CD4-positive, alpha-beta T cell treated with Interferon gamma for 1 hour (primary cell): ENCODE measurements around the gene UGT1A10.

Source experiments
- DNase-seq: peaks from one replicate; pipeline ENCODE4 v3.0.0-alpha.2; 2020

The UGT1A10 gene

GRCh38 chr2:233656443-233656842 is 20.2 kb downstream of the UGT1A10 start:
- DNase-seq = no peak

- no peak for DNase-seq
These were observed 22.4 kb downstream of the UGT1A10 start for GRCh38 chr2:233658610-233659009.

DNA sequence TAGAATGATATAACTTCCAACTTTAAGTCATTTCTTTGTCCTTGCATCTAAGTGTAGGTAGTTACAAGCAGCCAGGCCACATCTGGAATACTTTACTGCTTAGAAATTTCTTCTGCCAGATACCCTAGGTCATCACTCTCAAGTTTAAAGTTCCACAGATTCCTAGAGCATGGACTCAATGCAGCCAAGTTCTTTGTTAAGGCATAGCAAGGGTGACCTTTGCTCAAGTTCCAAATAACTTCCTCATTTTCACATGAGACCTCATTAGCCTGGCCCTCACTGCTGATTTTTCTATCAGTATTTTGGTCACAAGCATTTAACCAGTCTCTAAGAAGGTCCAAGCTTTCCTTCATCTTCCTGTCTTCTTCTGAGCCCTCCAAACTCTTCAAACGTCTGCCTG is 27.7 kb downstream of the UGT1A10 start:
- no peak for DNase-seq

DNA sequence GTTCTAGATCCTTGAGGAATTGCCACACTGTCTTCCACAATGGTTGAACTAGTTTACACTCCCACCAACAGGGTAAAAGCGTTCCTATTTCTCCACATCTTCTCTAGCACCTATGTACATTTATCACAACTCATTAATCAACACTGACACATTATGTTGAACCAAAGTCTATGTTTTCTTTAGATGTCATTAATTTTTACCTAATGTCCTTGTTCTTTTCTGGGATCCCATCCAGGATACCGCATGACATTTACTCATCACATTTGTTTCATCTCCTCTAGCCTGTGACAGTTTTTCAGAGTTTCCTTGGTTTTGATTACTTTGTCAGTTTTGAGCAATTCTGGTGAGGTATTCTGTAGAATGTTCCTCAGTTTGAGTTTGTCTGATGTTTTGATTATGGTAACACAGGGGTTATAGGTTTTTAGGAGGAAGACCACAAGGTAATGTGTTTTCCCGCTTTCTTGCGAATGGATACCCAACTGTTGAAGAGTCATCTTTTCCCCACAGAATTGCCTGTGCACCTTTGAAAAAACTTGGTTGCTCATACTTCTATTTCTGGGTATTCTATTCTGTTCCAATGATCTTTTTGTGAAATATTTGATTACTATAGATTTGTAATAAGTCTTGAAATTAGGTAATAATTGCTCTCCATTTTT is 32.5 kb downstream of the UGT1A10 start:
- no peak for DNase-seq

DNA sequence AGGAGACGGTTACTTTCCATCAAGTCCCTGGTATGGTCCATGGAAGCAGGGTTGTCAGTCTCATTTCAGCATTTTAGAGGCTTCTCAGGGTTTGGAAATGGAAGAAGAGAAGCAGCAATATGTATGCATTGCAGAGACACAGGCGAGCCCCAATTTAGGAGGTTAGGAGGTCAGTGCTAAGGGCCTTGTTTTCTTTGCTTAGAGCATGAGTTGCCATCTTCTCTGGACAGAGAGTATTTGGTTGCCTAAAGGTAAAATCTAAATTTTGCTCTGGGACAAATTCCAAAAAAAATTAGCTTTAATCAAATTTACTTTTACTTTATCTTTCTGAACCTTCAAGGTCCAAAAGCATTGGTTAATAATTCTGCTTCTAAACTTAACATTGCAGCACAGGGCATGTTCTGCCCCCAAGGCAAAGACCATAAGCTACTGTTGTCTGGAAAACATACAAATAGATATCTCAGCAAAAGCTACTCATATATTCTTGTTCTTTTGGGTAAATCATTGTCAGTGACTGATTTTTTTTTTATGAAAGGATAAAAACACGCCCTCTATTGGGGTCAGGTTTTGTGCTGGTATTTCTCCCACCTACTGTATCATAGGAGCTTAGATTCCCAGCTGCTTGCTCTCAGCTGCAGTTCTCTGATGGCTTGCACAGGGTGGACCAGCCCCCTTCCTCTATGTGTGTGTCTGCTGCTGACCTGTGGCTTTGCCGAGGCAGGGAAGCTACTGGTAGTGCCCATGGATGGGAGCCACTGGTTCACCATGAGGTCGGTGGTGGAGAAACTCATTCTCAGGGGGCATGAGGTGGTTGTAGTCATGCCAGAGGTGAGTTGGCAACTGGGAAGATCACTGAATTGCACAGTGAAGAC is 35.3 kb downstream of the UGT1A10 start, which contains the start of gene UGT1A9:
UGT1A9 (plus strand) TSS at position 609 of the 872 bp plus-strand sequence; CDS start at position 646, 37 bp downstream.
- DNase-seq = no peak

DNA sequence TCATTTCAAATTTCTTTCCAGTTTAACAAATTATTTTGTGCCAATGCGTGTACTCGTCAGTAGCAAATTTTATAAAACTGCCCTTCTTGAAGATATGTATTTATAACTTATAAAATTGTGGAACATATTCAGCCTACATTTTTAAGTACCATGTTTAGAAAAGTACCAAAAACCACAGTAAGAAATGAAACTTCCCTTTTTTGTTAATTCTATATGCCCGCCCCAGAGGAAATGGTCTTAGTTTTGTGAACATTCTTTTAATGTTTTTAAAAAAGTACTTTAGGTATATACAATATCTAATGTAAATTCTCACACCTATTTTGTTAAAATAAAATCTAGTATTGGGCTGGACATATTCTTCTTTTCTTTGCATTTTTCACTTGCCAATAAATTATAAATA is 36.6 kb downstream of the UGT1A10 start:
- DNase-seq = no peak

DNA sequence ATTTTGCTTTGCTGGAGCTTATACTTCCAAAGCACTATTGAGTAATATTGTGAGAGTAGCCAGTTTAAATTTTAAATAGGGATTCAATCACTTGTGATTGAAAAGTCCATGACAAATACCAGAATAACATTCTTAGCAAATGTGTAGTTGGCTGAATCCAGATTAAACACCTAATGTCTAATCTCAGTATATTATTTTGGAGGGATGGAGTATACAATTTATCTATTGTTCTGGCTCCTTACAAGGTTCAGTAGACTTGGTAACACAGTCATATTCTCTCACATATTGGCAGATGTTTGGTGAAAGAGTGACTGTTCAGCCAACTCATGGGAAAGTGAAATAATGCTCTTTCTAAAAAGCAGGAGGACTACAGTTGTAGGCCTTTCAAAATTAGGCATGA is 37.6 kb downstream of the UGT1A10 start:
- no peak for DNase-seq

GRCh38 chr2:233674314-233674713 is 38.1 kb downstream of the UGT1A10 start:
- DNase-seq = no peak

DNA sequence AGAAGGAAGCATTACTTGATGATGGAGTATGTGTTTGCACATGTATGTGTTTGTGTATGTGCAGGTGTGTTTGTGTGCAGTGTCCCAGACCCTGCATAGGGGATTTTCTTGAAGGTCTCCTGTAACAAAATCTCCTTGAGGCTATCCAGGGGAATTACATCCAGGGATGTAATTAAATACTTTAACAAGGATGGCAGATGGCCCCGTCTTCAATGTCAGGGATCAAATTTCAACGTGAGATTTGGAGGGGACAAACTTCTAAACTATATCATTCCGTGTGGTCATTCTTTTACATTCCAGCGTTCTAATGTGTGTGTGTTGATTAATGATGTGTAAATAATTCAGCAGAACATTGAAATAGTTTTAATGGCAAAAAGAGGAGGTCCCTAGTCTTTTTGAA is 38.7 kb downstream of the UGT1A10 start:
- DNase-seq = no peak

DNA sequence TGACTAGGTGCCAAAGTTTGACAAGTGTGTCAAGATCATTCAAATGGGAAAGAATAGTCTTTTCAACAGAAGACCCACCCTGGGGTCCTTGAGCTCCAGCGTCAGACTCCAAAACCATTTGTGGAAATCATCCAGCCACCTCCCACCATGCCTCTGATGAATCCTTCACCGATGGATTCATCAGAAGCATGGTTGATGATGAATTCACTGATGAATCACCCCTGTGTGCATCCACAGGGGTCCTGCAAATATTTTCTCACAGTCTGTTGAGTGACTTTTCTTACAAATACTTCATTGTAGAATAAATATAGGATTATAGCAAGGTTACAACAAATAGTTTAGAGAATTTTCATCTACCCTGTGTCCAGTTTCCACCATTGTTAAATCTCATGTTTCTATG is 39.8 kb downstream of the UGT1A10 start:
- no peak for DNase-seq

- DNase-seq = no peak
These were observed 42.9 kb downstream of the UGT1A10 start for GRCh38 chr2:233679196-233679595.

GRCh38 chr2:233680361-233681045 is 44.3 kb downstream of the UGT1A10 start:
- no peak for DNase-seq

DNA sequence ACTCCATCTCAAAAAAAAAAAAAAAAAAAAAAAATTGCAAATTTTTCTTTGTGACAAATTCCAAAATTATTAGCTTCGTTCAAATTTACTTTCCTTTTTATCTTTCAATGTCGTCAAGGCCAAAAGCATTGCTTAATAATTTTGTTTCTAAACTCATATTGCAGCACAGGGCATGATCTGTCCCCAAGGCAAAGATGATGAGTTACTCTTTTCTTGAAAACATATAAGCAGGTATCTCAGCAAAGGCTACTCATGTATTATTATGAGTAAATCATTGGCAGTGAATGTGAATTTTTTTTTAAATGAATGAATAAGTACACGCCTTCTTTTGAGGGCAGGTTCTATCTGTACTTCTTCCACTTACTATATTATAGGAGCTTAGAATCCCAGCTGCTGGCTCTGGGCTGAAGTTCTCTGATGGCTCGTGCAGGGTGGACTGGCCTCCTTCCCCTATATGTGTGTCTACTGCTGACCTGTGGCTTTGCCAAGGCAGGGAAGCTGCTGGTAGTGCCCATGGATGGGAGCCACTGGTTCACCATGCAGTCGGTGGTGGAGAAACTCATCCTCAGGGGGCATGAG is 45.4 kb downstream of the UGT1A10 start, which contains the start of gene UGT1A7:
UGT1A7 (plus strand) TSS at position 381 of the 579 bp plus-strand sequence; CDS start at position 418, 37 bp downstream.
- DNase-seq = no peak

GRCh38 chr2:233684640-233685039 is 48.4 kb downstream of the UGT1A10 start:
- no peak for DNase-seq

DNA sequence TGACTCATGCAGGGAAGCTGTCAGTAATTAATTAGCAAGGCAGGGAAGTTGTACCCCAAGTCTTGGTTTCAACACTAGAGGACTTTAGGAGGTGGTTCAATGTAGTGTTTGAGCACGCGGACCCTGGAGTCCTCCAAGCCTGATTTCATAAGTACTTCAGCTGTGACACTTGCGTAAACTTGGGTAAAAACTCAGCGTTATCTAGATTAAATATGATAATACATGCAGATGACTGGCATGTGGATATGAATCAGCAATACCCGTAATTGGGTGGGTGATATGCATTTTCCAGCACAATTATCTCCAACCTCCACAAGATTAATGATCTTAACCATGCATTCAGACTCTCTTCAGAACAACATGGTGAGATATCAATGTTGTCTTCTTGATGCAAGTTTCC is 50.7 kb downstream of the UGT1A10 start:
- no peak for DNase-seq

DNA sequence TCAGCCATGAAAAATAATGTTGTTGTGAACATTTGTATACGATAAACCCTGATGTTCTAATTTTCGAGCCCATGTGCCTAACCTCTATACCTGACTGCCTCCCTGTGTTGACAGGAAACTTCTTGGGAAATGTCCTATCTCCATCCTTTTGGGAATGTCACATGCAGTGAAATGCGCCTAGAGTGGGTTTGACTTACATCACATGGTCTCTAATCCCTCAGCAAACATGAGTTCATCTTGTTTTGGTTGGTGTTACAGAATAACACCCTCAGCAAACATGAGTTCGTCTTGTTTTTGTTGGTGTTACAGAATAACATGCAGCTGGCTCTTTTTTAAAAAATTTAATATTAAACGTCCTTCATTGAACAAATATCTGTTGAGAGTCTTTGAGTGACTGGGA is 52.1 kb downstream of the UGT1A10 start:
- DNase-seq = no peak

DNA sequence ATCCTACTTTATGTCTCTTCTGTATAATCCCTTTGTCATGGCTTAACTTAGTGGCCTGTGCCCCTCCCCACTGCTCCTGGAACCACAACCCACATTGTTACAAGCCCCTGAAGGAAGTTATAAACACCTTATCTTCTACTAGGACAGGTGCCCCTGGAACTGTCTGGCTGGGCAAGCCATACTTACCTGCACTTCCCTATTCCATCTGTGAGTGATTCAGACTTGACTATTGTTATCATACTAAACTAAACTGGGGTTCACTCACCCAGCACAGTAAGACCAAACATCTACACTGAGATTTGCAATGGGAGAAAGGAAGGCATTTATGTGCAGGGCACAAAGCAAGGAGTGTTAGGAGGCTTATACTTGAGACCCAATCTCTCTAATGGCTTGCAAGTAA is 52.8 kb downstream of the UGT1A10 start:
- no peak for DNase-seq

GRCh38 chr2:233689501-233689900 is 53.3 kb downstream of the UGT1A10 start:
- no peak for DNase-seq

GRCh38 chr2:233690444-233690843 is 54.2 kb downstream of the UGT1A10 start:
- no peak for DNase-seq

GRCh38 chr2:233691443-233692433 is 55.5 kb downstream of the UGT1A10 start:
- DNase-seq = no peak

DNA sequence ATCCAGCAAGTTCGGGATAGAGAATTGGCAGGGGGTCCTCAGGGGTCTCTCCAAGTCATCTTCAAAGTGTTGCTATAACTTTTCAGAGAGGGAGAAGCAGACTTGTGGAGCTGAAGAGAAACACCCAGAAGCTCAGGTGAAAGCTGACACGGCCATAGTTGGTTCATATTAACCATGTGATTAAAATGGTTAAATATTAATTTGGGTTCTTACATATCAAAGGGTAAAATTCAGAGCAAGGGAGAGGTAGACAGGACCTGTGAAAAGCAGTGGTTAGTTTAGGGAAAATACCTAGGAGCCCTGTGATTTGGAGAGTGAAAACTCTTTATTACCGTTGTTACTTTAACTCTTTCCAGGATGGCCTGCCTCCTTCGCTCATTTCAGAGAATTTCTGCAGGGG is 56.4 kb downstream of the UGT1A10 start, which contains the start of gene UGT1A6:
UGT1A6 (plus strand) TSS at position 243 of the 400 bp plus-strand sequence; CDS start at position 358, 115 bp downstream.
- no peak for DNase-seq

DNA sequence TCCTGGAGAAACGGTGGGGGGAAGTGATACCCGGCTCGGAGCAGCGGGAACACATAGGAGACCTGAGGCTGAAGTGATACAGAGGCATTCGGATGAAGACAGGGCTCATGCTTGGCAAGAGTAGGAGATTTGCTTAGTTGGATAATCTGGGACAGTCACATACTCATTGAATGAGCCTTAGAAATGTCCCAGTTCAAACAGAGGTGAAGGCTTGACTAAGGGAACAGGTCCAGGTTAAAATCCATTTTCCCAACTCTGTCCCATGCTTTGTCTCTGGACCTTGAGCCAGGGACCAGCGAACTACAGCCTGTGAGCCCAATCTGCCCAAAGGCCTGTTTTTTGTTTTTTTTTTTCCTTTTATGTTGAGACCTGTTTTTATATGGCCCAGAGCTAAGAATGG is 57.7 kb downstream of the UGT1A10 start:
- no peak for DNase-seq
